Adipocyte (in vitro differentiated cells): ENCODE results near the gene KIZ.
A peak's percentile ranks its signal among the peaks of the same experiment; 100 is the strongest.

Experiments
- DNase-seq: peaks from one replicate; pipeline ENCODE4 v3.0.0-alpha.2; 2015; ENCODE audit warnings: low read depth
- H3K27me3 ChIP-seq: replicated peaks from 2 replicates; pipeline ENCODE4 v1.7.0; 2013; ENCODE audit warnings: mild to moderate bottlenecking, low read length, moderate library complexity; ENCODE audit not compliant: control insufficient read depth, insufficient read depth
- H3K36me3 ChIP-seq: 2 replicates; pipeline ENCODE4 v1.7.0; 2013; ENCODE audit warnings: low read length, mild to moderate bottlenecking, moderate library complexity; ENCODE audit not compliant: control insufficient read depth, insufficient read depth, severe bottlenecking
- H3K4me1 ChIP-seq: 2 replicates; pipeline ENCODE4 v1.7.0; 2013; ENCODE audit warnings: mild to moderate bottlenecking, low read length, moderate library complexity; ENCODE audit not compliant: control insufficient read depth, insufficient read depth
- H3K4me3 ChIP-seq: 2 replicates; pipeline ENCODE4 v1.7.0; 2013; ENCODE audit warnings: mild to moderate bottlenecking, low read length, moderate library complexity
- H3K9ac ChIP-seq: 2 replicates; pipeline ENCODE4 v1.7.0; 2013; ENCODE audit warnings: mild to moderate bottlenecking, low read length, moderate library complexity
- H3K9me3 ChIP-seq: 2 replicates; pipeline ENCODE4 v1.7.0; 2013; ENCODE audit warnings: mild to moderate bottlenecking, low read length, moderate library complexity; ENCODE audit not compliant: control insufficient read depth

The KIZ gene

GRCh38 chr20:21125849-21126580 is at the start of gene KIZ:
Gene KIZ (plus strand): TSS chr20:21126082. CDS start chr20:21126116, 34 bp downstream.
- H3K4me1 ChIP-seq = peaks cover 7% of the 10 kb centered on the region
- no peaks in the 10 kb centered on the region for H3K9me3 ChIP-seq
- no peaks in the 10 kb centered on the region for H3K27me3 ChIP-seq
- peak within 1 kb of the TSS; percentile 87 for H3K4me3 ChIP-seq
- DNase-seq = peak; percentile 99
- H3K36me3 ChIP-seq = no peaks in the 10 kb centered on the region
- peak within 1 kb of the TSS; percentile 90 for H3K9ac ChIP-seq

- no peaks in the 10 kb centered on the region for H3K36me3 ChIP-seq
- H3K4me3 ChIP-seq = no peak overlapping the region
- no peaks in the 10 kb centered on the region for H3K9me3 ChIP-seq
- H3K4me1 ChIP-seq = no peaks in the 10 kb centered on the region
- H3K9ac ChIP-seq = no peak overlapping the region
- DNase-seq = no peak
- peaks cover 10% of the 10 kb centered on the region for H3K27me3 ChIP-seq
Measured at GRCh38 chr20:21077809-21078345, 48.0 kb upstream of the KIZ start.

GRCh38 chr20:21082584-21082983 is 43.3 kb upstream of the KIZ start:
- Histone ChIP-seq H3K4me3 (no peak overlapping the region), H3K9me3 (no peaks in the 10 kb centered on the region), H3K4me1 (no peaks in the 10 kb centered on the region), H3K9ac (no peak overlapping the region), H3K27me3 (peaks cover 15% of the 10 kb centered on the region), H3K36me3 (no peaks in the 10 kb centered on the region)
- no peak for DNase-seq

- H3K27me3 ChIP-seq = peaks cover 18% of the 10 kb centered on the region
- DNase-seq = no peak
- H3K4me1 ChIP-seq = no peaks in the 10 kb centered on the region
- no peak overlapping the region for H3K4me3 ChIP-seq
- no peaks in the 10 kb centered on the region for H3K36me3 ChIP-seq
- no peaks in the 10 kb centered on the region for H3K9me3 ChIP-seq
- H3K9ac ChIP-seq = no peak overlapping the region
Measured at GRCh38 chr20:21083825-21084325, 42.0 kb upstream of the KIZ start.

- peaks cover 48% of the 10 kb centered on the region for H3K27me3 ChIP-seq
- no peak overlapping the region for H3K4me3 ChIP-seq
- no peak overlapping the region for H3K9ac ChIP-seq
- no peaks in the 10 kb centered on the region for H3K36me3 ChIP-seq
- no peak for DNase-seq
- H3K9me3 ChIP-seq = no peaks in the 10 kb centered on the region
- no peaks in the 10 kb centered on the region for H3K4me1 ChIP-seq
Measured at GRCh38 chr20:21087862-21088540, 37.9 kb upstream of the KIZ start.

GRCh38 chr20:21089391-21089790 is 36.5 kb upstream of the KIZ start:
- peaks cover 55% of the 10 kb centered on the region for H3K27me3 ChIP-seq
- no peaks in the 10 kb centered on the region for H3K4me1 ChIP-seq
- DNase-seq = no peak
- no peak overlapping the region for H3K9ac ChIP-seq
- no peaks in the 10 kb centered on the region for H3K9me3 ChIP-seq
- no peak overlapping the region for H3K4me3 ChIP-seq
- no peaks in the 10 kb centered on the region for H3K36me3 ChIP-seq

- no peaks in the 10 kb centered on the region for H3K9me3 ChIP-seq
- H3K9ac ChIP-seq = no peak overlapping the region
- no peak overlapping the region for H3K4me3 ChIP-seq
- H3K4me1 ChIP-seq = no peaks in the 10 kb centered on the region
- peaks cover 57% of the 10 kb centered on the region for H3K27me3 ChIP-seq
- no peaks in the 10 kb centered on the region for H3K36me3 ChIP-seq
- no peak for DNase-seq
Measured at GRCh38 chr20:21090111-21090618, 35.7 kb upstream of the KIZ start.

- Histone ChIP-seq H3K27me3 (peaks cover 57% of the 10 kb centered on the region), H3K9ac (no peak overlapping the region), H3K4me1 (no peaks in the 10 kb centered on the region), H3K36me3 (no peaks in the 10 kb centered on the region), H3K9me3 (no peaks in the 10 kb centered on the region), H3K4me3 (no peak overlapping the region)
- DNase-seq = no peak
Measured at GRCh38 chr20:21090721-21091120, 35.2 kb upstream of the KIZ start.

- Histone ChIP-seq H3K27me3 (peaks cover 68% of the 10 kb centered on the region), H3K36me3 (no peaks in the 10 kb centered on the region), H3K4me3 (no peak overlapping the region), H3K9me3 (no peaks in the 10 kb centered on the region), H3K4me1 (no peaks in the 10 kb centered on the region), H3K9ac (no peak overlapping the region)
- DNase-seq = no peak
Measured at GRCh38 chr20:21092806-21093205, 33.1 kb upstream of the KIZ start.

- Histone ChIP-seq H3K27me3 (peaks cover 67% of the 10 kb centered on the region), H3K4me1 (peaks cover 10% of the 10 kb centered on the region), H3K9me3 (no peaks in the 10 kb centered on the region), H3K4me3 (no peak overlapping the region), H3K36me3 (no peaks in the 10 kb centered on the region), H3K9ac (no peak overlapping the region)
- peak; percentile 15 for DNase-seq
Measured at GRCh38 chr20:21096321-21097043, 29.4 kb upstream of the KIZ start.
